ENCODE results near the gene MAN2A2.

DNA sequence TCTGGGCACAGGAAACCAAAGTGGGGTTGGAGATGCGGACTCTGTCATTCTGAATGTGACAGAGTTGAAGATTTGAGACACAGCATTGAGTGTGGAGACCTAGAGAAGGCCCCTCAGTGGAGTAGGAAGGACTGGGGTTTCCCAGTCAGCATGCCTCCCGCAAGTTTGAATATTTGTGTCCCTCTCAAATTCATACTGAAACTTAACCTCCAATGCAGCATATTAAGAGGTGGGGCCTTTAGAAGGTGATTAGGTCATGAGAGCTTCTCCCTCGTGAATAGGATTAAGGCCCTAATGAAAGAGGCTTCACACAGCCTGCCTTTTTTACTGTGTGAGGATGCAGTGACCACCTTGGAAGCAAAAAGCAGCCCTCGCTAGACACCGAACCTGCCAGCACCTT is 21.3 kb downstream of the MAN2A2 start:
- TF ChIP-seq, protein P1, sequence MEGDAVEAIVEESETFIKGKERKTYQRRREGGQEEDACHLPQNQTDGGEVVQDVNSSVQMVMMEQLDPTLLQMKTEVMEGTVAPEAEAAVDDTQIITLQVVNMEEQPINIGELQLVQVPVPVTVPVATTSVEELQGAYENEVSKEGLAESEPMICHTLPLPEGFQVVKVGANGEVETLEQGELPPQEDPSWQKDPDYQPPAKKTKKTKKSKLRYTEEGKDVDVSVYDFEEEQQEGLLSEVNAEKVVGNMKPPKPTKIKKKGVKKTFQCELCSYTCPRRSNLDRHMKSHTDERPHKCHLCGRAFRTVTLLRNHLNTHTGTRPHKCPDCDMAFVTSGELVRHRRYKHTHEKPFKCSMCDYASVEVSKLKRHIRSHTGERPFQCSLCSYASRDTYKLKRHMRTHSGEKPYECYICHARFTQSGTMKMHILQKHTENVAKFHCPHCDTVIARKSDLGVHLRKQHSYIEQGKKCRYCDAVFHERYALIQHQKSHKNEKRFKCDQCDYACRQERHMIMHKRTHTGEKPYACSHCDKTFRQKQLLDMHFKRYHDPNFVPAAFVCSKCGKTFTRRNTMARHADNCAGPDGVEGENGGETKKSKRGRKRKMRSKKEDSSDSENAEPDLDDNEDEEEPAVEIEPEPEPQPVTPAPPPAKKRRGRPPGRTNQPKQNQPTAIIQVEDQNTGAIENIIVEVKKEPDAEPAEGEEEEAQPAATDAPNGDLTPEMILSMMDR (IDR thresholded peaks at IDR 0.05) = no peak
- TF ChIP-seq POLR2A (IDR thresholded peaks at IDR 0.05) = no peak
